HG03521 (cell line): ENCODE measurements around the gene SPOP.

ENCODE experiments used
- ATAC-seq: cut with Tn5 transposase; IDR thresholded peaks from one replicate; pipeline ENCODE4 v1.9.1; 2021; ENCODE audit warnings: mild to moderate bottlenecking, moderate library complexity; ENCODE audit not compliant: unreplicated experiment

Gene SPOP

DNA sequence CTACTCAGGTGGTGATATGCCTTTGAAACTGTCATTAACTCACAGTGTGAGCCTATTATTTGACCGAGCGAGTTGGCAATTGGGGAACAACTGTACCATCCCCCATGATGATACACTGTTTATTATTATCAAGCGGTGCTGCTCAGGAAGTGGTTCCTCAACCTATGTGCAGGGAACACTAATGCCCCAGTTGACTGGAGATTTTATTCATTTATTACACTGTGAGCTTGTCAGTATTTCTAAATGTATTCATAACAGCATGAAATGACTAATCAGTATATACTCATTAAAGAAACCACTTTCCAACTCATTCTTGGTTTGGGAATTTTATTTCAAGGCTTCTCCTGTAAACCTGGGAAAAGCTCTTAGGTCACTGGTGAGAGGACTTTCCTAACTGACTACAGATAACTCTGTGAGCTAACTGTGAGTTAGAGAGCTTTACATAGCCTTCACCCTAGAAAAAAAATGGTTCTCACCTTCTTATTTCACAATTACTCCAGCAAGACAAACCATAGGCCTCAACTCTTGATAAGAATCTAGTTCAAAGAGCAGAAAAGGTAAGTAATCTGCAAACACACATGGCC, 59.8 kb downstream of the SPOP start:
- ATAC-seq: no peak

DNA sequence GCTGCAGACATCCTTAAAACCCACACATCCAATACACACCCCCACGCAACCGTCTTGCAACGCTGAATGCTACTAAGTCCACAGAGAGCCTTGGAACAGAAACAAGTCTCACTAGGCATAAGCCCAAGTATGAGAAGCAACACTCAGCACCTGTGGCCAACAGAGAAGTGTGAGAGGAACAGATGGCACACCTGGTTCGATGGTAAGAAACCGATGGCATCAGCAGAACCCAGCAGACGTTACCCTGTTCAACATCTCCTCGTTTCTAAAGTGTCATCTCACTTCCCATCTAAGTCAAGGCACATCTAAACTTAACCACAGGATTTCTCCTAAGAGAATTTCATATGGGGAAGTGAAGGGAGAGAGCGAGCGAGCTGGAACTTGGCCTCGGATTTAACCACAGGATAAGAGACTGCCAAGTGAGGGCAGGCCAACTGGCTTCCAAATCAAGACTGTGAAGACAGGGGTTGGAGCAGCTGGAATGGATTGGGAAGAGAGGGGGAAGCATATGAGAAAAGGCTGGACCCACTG, 61.2 kb downstream of the SPOP start:
- ATAC-seq: no peak

DNA sequence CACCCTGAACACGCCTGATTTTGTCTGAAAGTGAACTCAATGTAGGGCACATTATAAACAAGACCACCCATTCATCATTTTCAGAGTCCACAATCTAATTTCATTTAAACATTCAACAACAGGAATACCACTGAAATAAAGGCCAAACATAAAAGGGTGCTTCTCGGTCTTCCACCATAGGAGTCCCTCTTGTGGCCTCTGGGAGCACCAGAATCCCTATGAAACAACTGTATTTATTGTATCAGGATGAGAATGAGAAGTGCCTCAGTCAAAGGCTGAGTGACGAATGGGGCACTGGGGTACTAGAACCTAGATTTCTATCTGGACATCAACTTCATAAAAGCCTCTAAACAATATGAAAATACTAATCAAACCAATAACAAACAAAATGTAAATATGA, 61.8 kb downstream of the SPOP start:
- no peak for ATAC-seq

DNA sequence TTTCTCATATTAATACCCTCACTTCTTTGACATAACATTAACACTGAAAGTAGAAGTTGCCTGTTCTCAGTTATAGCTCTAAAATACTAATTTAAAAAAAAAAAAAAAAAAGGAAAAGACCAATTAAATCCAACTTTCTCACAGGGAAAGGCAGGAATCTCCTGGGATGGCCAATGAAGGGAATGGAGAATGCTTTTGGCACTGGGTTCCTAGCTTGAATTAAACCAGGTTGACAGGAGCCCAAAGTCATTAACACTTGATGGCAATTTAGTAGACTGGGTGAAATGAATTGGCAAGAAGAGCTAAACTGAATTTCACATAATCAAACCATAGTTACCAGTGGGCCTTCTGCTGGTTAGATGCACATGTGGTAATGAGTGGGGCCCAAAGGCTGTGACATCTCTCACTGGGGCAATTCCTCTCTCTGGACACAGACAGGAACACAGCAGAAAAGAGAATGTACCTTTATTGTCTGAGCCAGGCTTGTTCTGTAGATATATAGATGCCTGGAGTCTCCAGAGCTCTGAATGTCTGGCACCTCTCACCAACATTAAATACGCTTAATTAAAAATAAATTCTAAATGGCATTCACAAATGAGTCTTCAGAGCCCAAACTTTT, 64.6 kb downstream of the SPOP start:
- ATAC-seq: no peak

DNA sequence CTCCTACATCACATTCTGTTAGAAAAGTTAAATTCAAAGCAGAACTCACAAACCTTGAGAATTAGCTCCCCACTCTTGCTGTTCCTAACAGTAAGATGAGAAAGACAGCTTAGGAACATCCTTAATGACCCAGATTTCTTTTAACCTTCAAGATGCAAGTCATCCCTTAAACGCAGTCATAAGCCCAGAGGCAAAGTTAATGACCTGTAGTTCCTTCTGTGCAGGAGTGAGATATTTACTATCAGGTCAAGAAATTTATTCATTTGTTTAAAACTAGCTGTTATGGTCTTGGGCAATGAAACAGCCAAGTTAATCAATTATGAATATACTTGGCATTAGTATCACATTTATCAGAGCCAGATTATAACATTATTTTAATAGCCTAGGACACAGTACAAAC, 65.2 kb downstream of the SPOP start:
- ATAC-seq: no peak

DNA sequence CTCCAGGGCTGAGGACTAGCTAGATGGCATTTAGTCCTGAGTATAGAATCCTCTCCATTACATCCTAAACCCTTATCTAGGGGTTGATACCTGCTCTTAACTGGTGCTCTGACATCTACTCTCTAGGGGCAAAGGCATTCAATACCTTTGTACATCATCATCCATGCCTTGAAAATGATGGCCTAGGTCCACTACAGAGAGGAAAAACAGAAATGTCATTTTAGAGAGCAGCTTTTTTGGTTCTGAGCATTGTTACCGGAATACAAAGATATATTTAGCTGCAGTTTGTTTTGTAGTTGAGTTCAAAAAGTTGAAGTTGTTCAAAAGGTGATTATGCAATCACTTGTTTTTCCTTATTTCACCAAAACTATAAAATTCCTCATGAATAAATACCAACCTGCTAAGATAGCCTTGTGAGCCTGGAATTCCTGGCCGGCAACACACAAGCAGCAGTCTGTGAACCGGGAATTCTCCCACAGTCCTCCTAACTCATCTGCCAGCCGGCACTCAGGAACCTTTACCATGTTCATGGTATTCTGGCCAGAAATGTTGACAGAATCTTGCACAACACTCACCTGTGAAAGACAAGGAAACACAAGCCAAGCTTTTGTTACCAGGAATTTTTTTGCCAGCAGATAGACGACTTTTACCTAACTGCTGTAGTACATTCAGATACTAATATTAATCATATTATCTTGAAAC, 66.9 kb downstream of the SPOP start:
- no peak for ATAC-seq

GRCh38 chr17:49604314-49604869, 73.5 kb downstream of the SPOP start:
- no peak for ATAC-seq

DNA sequence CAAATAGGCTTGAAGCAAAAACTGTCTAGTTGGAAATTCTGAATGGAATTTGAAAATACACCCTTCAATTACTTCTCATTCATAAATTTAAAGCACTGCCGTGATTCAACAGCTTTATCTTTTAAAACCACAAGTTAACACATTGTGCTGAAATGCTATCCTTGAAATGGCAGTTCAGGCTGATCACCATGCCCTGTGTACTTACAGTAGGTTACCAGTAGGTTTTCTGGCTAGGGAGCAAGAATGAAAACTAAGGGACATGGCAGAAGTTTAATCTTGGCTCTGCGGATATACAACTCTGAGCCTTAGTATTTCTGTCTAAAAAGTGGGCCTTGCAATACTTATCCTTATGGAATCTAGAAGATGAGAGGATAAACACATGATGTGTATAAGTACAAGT, 74.2 kb downstream of the SPOP start:
- no peak for ATAC-seq

DNA sequence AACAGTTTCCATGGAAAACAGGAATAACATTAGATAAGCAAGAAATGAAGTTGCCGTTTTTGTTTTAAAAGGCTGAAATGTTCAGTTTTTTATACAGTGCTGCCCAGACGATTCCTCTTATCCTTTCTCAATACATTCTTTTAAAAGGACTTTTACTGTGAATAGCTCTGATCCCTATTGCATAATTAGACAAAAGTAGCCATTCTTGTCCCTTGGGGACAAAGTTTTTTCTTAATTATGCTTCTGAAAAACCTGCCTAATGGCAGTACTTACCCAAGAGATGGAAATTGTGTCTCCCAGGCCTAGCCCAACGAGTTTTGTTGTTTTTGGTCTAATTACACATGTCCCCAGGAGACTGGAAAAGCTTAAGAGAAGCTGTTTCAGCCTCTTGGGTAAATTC, 74.7 kb downstream of the SPOP start:
- ATAC-seq: no peak

DNA sequence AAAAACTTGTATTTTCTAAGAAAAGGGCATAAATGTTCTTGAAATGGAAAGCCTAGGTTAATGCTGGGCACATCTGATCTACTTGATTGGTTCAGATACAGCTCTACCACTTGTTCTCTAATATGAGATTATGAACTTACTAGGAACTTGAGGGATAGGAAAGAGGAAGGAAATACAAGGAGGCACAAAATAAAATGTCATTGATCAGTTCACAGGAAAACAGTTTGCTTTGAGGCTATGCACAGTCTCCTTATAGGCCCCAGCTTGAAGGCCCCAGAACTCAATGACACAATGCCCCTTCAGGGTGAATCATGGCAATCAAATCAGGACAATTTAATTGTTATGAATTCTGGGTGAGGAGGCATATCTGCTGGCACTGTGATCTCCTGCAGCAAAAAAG, 75.1 kb downstream of the SPOP start:
- no peak for ATAC-seq

DNA sequence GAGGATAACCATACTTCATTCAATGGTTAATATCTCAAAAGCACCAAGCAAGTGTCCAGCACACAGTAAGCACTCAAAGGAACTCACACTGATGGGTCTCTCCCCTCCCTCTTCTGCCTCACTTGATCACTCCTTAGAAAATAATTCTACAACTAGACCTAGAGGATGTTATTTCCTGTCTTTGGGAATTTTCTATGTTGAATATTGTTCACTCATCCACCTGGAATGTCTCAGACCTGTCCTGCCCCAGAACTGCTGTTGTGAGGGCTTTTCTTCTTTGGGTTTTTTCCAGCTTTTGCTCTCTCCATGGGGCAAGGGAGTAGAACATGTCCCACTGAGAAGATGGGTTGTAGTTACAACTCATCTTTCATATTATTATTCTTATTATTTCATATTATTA, 76.9 kb downstream of the SPOP start:
- ATAC-seq: no peak

DNA sequence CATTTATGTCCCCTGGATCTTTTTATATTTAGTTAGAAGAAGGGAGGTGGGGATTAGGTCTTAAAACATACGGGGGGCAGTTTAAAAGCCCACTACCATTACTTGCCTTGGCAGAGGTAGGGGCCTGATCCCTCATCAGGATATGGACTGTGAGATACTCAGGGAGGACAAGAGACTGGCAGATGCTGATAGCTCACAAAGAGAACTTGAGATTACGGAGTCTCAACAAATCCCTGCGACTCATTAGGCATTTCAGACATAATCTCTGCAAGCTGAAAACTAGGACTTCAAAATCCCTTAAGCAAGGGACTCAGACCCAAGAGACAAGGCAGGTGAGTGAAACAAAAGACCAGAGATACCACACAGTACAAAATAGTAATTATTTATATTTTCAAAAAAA, 79.0 kb downstream of the SPOP start:
- no peak for ATAC-seq

GRCh38 chr17:49597928-49598655, 79.8 kb downstream of the SPOP start:
- no peak for ATAC-seq

DNA sequence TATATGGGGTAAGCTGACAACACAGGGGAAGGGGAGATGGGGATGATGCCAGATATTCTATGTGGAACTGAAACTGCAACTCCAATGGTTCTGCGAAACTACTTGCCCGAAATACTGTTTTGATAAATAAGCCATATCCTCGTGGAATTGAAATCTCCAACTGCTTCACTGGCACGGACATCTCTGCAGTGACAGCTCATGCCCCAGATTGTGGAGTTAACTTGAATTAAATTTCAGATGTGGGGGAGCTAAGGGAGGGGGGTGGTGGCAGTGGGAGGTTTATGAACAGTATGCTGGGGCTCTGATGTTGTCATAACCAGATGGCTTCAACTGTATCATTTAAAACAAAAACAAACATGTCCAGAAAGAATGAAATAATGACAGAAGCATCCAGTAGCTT, 80.5 kb downstream of the SPOP start:
- no peak for ATAC-seq

GRCh38 chr17:49596613-49597244, 81.2 kb downstream of the SPOP start:
- ATAC-seq: no peak

DNA sequence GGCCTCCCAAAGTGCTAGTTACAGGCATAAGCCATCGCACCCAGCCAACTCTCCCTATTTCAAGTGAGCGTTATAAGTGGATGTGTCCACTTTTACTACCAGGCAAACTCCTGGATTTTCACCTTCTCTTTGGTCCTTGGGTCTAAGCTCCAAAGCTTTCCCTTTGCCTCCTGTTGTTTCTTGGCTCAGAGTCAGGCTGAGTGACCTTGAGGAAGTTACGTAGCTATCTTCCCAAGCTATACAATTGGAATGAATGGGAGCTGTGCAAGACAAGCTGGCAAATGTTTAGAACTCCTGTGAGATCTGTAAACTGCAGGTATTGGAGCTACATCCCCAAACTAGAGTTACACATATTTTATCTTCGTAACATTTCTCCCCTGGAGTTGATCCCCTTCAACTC, 81.9 kb downstream of the SPOP start:
- ATAC-seq: no peak

GRCh38 chr17:49595328-49595727, 82.6 kb downstream of the SPOP start:
- no peak for ATAC-seq

DNA sequence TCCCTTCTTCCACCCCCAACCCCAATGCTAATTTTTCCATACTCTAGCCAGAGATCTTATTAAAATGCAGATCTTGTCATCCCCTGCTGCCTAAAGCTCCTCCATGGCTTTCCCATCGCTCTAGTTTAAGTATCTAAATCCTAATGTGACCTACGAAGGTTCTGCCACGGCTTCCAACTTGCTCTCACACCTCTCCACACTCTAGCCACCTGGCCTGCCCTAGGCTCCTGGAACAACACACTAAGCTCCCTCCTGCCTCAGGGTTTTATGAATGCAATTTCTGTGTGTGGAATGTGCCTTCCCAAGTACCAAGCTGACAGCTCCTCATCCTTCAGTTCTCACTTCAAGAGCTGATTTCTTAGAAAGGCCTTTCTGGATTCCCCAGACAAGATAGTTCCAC, 85.6 kb downstream of the SPOP start:
- no peak for ATAC-seq

DNA sequence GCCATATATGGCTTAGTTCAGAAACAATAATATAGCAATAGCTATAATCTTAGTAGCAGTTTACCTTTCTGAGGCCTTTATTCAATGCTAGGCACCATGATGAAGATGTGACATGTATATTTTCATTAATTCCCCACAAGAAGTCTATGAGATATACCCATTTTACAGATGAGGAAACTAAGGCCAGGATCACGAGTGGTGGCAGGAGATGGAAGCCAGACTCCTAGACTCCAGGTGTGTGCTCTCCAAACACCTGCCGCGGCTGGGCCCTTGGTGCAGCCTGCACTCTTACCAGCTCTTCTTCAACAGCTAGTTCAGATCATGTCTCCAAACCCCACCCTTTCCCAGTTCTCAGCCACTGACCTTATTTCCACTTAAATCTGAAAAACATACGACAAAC, 87.0 kb downstream of the SPOP start:
- no peak for ATAC-seq

DNA sequence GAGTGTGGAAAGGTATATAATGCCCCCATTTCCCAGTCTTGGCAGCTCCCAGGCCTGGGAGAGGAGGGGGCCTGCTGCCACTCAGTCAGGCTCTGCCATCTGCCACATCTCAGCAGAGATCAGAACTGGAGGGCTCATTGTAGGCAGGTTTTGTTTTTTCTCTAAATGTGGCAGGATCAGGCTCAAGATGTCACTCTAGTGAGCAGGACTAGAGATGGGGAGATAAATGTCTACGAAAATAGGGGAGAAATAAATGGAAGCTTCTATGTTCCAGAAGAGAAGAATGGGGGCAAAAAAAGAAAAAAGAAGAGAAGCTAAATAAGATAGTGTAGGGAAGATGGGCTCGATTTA, 88.3 kb downstream of the SPOP start:
- ATAC-seq: no peak
